Measurements from ENCODE around the gene SFXN1.

DNA sequence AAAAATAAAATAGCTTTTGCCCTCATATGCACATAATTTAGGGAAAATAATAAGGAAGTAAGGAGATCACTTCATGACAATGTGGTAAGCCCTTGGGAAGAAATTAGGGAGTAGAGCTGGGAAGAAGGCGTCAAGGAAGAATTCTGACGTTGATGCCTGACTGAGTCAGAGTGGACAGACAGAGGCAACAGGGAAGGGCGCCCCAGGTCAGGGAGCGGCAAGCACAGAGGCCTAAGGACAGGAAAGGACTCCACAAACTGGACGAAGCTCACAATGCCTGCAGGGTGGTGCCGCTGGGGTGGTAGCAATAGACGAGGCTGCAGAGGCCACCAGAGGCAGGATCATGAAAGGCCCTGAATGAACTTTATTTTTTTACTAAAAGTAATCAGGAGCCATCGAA, 42.0 kb upstream of the SFXN1 start:
- no peak for TF ChIP-seq RAD21 (IDR thresholded peaks at IDR 0.05; ENCODE audit: low read depth)
- no peak for TF ChIP-seq EP300 (IDR thresholded peaks at IDR 0.05; ENCODE audit: borderline replicate concordance)
- no peak for TF ChIP-seq TEAD4 (IDR thresholded peaks at IDR 0.05)
- TF ChIP-seq USF1 (IDR thresholded peaks at IDR 0.05) = no peak
- no peak for TF ChIP-seq YY1 (IDR thresholded peaks at IDR 0.05; ENCODE audit: low read depth)
- no peak for TF ChIP-seq CREB1 (IDR thresholded peaks at IDR 0.05; ENCODE audit: low read depth)
- TF ChIP-seq MAX (IDR thresholded peaks at IDR 0.05) = no peak
- TF ChIP-seq FOXM1 (IDR thresholded peaks at IDR 0.05; ENCODE audit: borderline replicate concordance, low read depth) = no peak
- TF ChIP-seq, protein P1, sequence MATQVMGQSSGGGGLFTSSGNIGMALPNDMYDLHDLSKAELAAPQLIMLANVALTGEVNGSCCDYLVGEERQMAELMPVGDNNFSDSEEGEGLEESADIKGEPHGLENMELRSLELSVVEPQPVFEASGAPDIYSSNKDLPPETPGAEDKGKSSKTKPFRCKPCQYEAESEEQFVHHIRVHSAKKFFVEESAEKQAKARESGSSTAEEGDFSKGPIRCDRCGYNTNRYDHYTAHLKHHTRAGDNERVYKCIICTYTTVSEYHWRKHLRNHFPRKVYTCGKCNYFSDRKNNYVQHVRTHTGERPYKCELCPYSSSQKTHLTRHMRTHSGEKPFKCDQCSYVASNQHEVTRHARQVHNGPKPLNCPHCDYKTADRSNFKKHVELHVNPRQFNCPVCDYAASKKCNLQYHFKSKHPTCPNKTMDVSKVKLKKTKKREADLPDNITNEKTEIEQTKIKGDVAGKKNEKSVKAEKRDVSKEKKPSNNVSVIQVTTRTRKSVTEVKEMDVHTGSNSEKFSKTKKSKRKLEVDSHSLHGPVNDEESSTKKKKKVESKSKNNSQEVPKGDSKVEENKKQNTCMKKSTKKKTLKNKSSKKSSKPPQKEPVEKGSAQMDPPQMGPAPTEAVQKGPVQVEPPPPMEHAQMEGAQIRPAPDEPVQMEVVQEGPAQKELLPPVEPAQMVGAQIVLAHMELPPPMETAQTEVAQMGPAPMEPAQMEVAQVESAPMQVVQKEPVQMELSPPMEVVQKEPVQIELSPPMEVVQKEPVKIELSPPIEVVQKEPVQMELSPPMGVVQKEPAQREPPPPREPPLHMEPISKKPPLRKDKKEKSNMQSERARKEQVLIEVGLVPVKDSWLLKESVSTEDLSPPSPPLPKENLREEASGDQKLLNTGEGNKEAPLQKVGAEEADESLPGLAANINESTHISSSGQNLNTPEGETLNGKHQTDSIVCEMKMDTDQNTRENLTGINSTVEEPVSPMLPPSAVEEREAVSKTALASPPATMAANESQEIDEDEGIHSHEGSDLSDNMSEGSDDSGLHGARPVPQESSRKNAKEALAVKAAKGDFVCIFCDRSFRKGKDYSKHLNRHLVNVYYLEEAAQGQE (IDR thresholded peaks at IDR 0.05; ENCODE audit: low read depth) = no peak

All from Ishikawa (cell line).